Islet of Langerhans (tissue), 1 donor: ENCODE data around the gene GPR180.
"Not testable (repeated sequence)": the region's sequence is repeated elsewhere in the genome, so short reads cannot be mapped to it uniquely, and the experiment has no call there.

Experiments used
- FAIRE-seq: peaks from one replicate; lab custom pipeline; 2011; peaks lifted over from hg19 to GRCh38; lab: Jason Lieb, UNC

Gene GPR180

GRCh38 chr13:94596575-94596971 lies 5.1 kb upstream of the GPR180 start:
- FAIRE-seq = no peak

GRCh38 chr13:94598281-94598680 lies 3.4 kb upstream of the GPR180 start:
- no peak for FAIRE-seq

GRCh38 chr13:94599877-94600276 lies 1.8 kb upstream of the GPR180 start:
- no peak for FAIRE-seq

GRCh38 chr13:94602467-94602866 lies 810 bp downstream of the GPR180 start:
- FAIRE-seq = peak; percentile 76

- FAIRE-seq = no peak
Measured at GRCh38 chr13:94607056-94607455, 5.4 kb downstream of the GPR180 start.

- FAIRE-seq = no peak
Measured at GRCh38 chr13:94607939-94608338, 6.3 kb downstream of the GPR180 start.

GRCh38 chr13:94608586-94608985 lies 6.9 kb downstream of the GPR180 start:
- FAIRE-seq = peak; percentile 79

GRCh38 chr13:94609196-94609595 lies 7.5 kb downstream of the GPR180 start:
- no peak for FAIRE-seq

- no peak for FAIRE-seq
Measured at GRCh38 chr13:94610475-94610874, 8.8 kb downstream of the GPR180 start.

GRCh38 chr13:94612050-94612449 lies 10.4 kb downstream of the GPR180 start:
- no peak for FAIRE-seq

GRCh38 chr13:94613051-94613450 lies 11.4 kb downstream of the GPR180 start:
- FAIRE-seq = no peak

- FAIRE-seq = peak; percentile 96
Measured at GRCh38 chr13:94617389-94618000, 15.8 kb downstream of the GPR180 start.

- FAIRE-seq = no peak
Measured at GRCh38 chr13:94620286-94620896, 18.7 kb downstream of the GPR180 start.

- no peak for FAIRE-seq
Measured at GRCh38 chr13:94622344-94622743, 20.7 kb downstream of the GPR180 start.

- FAIRE-seq = no peak
Measured at GRCh38 chr13:94623316-94623715, 21.7 kb downstream of the GPR180 start.

- no peak for FAIRE-seq
Measured at GRCh38 chr13:94630858-94631257, 29.2 kb downstream of the GPR180 start.

GRCh38 chr13:94632226-94632980 lies 30.7 kb downstream of the GPR180 start:
- FAIRE-seq = no peak

- not testable (repeated sequence) for FAIRE-seq
Measured at GRCh38 chr13:94636096-94636495, 34.4 kb downstream of the GPR180 start.

- no peak for FAIRE-seq
Measured at GRCh38 chr13:94636942-94637578, 35.4 kb downstream of the GPR180 start.

- not testable (repeated sequence) for FAIRE-seq
Measured at GRCh38 chr13:94637677-94638076, 36.0 kb downstream of the GPR180 start.

- no peak for FAIRE-seq
Measured at GRCh38 chr13:94640721-94641120, 39.1 kb downstream of the GPR180 start.

- peak; percentile 27 for FAIRE-seq
Measured at GRCh38 chr13:94641409-94641941, 39.8 kb downstream of the GPR180 start.

- FAIRE-seq = no peak
Measured at GRCh38 chr13:94646904-94647303, 45.2 kb downstream of the GPR180 start.
